Endothelial cell of umbilical vein (primary cell): ENCODE measurements around the gene TXNL4B.

Experiments used
- CTCF ChIP-seq, 2 donors: IDR thresholded peaks; 1 replicate in 1 of 2; 2 replicates in 1 of 2; pipeline ENCODE4 v1.5.1; 2011; ENCODE audit warnings: low read length in 2 of 2, mild to moderate bottlenecking in 2 of 2, moderate library complexity in 2 of 2, control low read depth in 1 of 2, inconsistent platforms in 1 of 2, low read depth in 1 of 2; ENCODE audit not compliant: insufficient read depth in 1 of 2; ENCODE audit errors: extremely low read depth in 1 of 2
- EZH2 ChIP-seq: IDR thresholded peaks from 2 replicates; pipeline ENCODE4 v1.6.1; 2012; ENCODE audit warnings: borderline replicate concordance, low read depth, mild to moderate bottlenecking, moderate library complexity, low read length, inconsistent platforms; ENCODE audit not compliant: severe bottlenecking
- MYC ChIP-seq: IDR thresholded peaks from one replicate; pipeline ENCODE4 v1.6.1; 2011; ENCODE audit warnings: mild to moderate bottlenecking, low read depth, low read length
- POLR2A ChIP-seq: IDR thresholded peaks from 2 replicates; pipeline ENCODE4 v1.6.1; 2012; ENCODE audit warnings: low read depth, mild to moderate bottlenecking, control low read depth, low read length
- POLR2AphosphoS5 ChIP-seq: IDR thresholded peaks from 2 replicates; pipeline ENCODE4 v1.6.1; 2012; ENCODE audit warnings: low read depth, mild to moderate bottlenecking, control low read depth, low read length, moderate library complexity; ENCODE audit not compliant: insufficient read depth
- TF ChIP-seq, protein P1 (sequence below): IDR thresholded peaks from 2 replicates; pipeline ENCODE4 v1.6.1; 2011; ENCODE audit not compliant: insufficient read depth, insufficient read length

DNA sequence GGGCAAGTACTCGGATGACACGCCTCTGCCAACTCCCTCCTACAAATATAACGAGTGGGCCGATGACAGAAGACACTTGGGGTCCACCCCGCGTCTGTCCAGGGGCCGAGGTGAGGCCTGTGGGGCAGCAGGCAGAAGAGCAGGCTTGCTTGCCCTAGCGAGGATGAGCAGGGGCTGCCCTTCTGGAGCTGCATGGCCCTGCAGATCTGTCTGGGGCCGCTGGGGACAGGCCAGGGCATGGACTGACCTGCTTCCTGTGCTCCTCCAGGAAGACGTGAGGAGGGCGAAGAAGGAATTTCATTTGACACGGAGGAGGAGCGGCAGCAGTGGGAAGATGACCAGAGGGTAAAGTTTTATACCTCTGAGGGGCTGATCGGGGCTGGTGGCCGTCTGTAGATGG is 5.5 kb upstream of the TXNL4B start:
- TF ChIP-seq POLR2A (no peak), CTCF (IDR thresholded peaks at IDR 0.05; ENCODE audit: extremely low read depth in 1 of 2, insufficient read depth in 1 of 2, low read depth in 1 of 2, low read length in 2 of 2) (no peak), POLR2AphosphoS5 (no peak), EZH2 (no peak), MYC (no peak)
- TF ChIP-seq, protein P1, sequence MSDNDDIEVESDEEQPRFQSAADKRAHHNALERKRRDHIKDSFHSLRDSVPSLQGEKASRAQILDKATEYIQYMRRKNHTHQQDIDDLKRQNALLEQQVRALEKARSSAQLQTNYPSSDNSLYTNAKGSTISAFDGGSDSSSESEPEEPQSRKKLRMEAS, result no peak
